IMR-90 (cell line): ENCODE results near the gene MAP2.

Experiments used
- BHLHE40 ChIP-seq: fragments of 150-350 bp; IDR thresholded peaks from 2 replicates; pipeline ENCODE4 v1.6.1; 2016; ENCODE audit warnings: mild to moderate bottlenecking, low read depth, low read length
- CEBPB ChIP-seq: IDR thresholded peaks from 2 replicates; pipeline ENCODE4 v1.6.1; 2012; ENCODE audit warnings: low read depth, low read length, improper control_type of control experiment
- CTCF ChIP-seq: conservative IDR thresholded peaks from 2 replicates; pipeline ENCODE4 v1.5.1; 2012; ENCODE audit warnings: mild to moderate bottlenecking, low read depth, low read length, improper control_type of control experiment
- ELK1 ChIP-seq: fragments of 150-350 bp; IDR thresholded peaks from 2 replicates; pipeline ENCODE4 v1.6.1; 2016; ENCODE audit warnings: low read depth, mild to moderate bottlenecking, low read length, moderate library complexity, borderline replicate concordance
- FOS ChIP-seq: fragments of 150-350 bp; IDR thresholded peaks from 2 replicates; pipeline ENCODE4 v1.6.1; 2016; ENCODE audit warnings: low read depth, low read length
- MAFK ChIP-seq: IDR thresholded peaks from 2 replicates; pipeline ENCODE4 v1.6.1; 2012; ENCODE audit warnings: low read depth, low read length, improper control_type of control experiment
- MXI1 ChIP-seq: IDR thresholded peaks from 2 replicates; pipeline ENCODE4 v1.6.1; 2012; ENCODE audit warnings: low read depth, mild to moderate bottlenecking, low read length, moderate library complexity, borderline replicate concordance
- POLR2A ChIP-seq: IDR thresholded peaks from 2 replicates; pipeline ENCODE4 v1.6.1; 2012; ENCODE audit warnings: mild to moderate bottlenecking, low read depth, low read length
- RAD21 ChIP-seq: IDR thresholded peaks from 2 replicates; pipeline ENCODE4 v1.6.1; 2012; ENCODE audit warnings: low read length, improper control_type of control experiment
- RCOR1 ChIP-seq: IDR thresholded peaks from 2 replicates; pipeline ENCODE4 v1.6.1; 2012; ENCODE audit warnings: mild to moderate bottlenecking, low read length, improper control_type of control experiment; ENCODE audit not compliant: insufficient replicate concordance
- RFX5 ChIP-seq: IDR thresholded peaks from 2 replicates; pipeline ENCODE4 v1.8.0; 2012; ENCODE audit warnings: low read depth, mild to moderate bottlenecking, low read length, moderate library complexity
- SMC3 ChIP-seq: fragments of 150-350 bp; IDR thresholded peaks from 2 replicates; pipeline ENCODE4 v1.6.1; 2016; ENCODE audit warnings: low read depth, mild to moderate bottlenecking, antibody characterized with exemption, low read length, moderate library complexity
- USF2 ChIP-seq: fragments of 150-350 bp; IDR thresholded peaks from 2 replicates; pipeline ENCODE4 v1.6.1; 2017; ENCODE audit warnings: mild to moderate bottlenecking, antibody characterized with exemption, low read length, low read depth

- TF ChIP-seq CTCF (no peak), POLR2A (no peak), RFX5 (no peak), MXI1 (no peak), USF2 (no peak), FOS (no peak), CEBPB (no peak), RCOR1 (no peak), RAD21 (no peak), SMC3 (no peak), MAFK (no peak), BHLHE40 (no peak), ELK1 (no peak)
Observed at GRCh38 chr2:209411296-209411695, 12.6 kb upstream of the MAP2 start.
